ENCODE results near the gene XPR1. TPM values are rescaled to one million over a fixed set of nuclear protein-coding genes. Genes with fewer than 3 reads are reported as not detected.
"Not testable (repeated sequence)": the region's sequence is repeated elsewhere in the genome, so short reads cannot be mapped to it uniquely, and the experiment has no call there.

XPR1 gene
- total RNA-seq, 1 donor from 2014 or later: 35.2 TPM

- no peak overlapping the region for H3K27ac Mint-ChIP-seq (ENCODE audit: unreplicated experiment)
- H2AFZ ChIP-seq (ENCODE audit: low read depth, low read length): no peak overlapping the region
- DNase-seq (ENCODE audit: low read depth) (no peak), FAIRE-seq (no peak)
- H3K27me3 Mint-ChIP-seq (ENCODE audit: low read depth, unreplicated experiment): no peaks in the 10 kb centered on the region
- no peaks in the 10 kb centered on the region for H3K4me1 ChIP-seq (ENCODE audit: insufficient read depth, low read length)
- no peaks in the 10 kb centered on the region for H3K9me3 ChIP-seq (ENCODE audit: insufficient read depth, low read depth, low read length)
- H3K4me1 Mint-ChIP-seq (ENCODE audit: low read depth, unreplicated experiment): peaks cover 4% of the 10 kb centered on the region
- H3K27me3 ChIP-seq (ENCODE audit: insufficient read depth, low read length): no peaks in the 10 kb centered on the region
- H3K9ac ChIP-seq (ENCODE audit: low read length): no peak overlapping the region
- no peaks in the 10 kb centered on the region for H3K9me3 Mint-ChIP-seq (ENCODE audit: unreplicated experiment)
- no peak overlapping the region for H3K27ac ChIP-seq (ENCODE audit: low read depth, low read length)
- no peak overlapping the region for H3K4me3 ChIP-seq (ENCODE audit: insufficient read depth, low read depth, low read length)
- H3K36me3 ChIP-seq (ENCODE audit: insufficient read depth, low read length): no peaks in the 10 kb centered on the region
- TF ChIP-seq, protein P1, sequence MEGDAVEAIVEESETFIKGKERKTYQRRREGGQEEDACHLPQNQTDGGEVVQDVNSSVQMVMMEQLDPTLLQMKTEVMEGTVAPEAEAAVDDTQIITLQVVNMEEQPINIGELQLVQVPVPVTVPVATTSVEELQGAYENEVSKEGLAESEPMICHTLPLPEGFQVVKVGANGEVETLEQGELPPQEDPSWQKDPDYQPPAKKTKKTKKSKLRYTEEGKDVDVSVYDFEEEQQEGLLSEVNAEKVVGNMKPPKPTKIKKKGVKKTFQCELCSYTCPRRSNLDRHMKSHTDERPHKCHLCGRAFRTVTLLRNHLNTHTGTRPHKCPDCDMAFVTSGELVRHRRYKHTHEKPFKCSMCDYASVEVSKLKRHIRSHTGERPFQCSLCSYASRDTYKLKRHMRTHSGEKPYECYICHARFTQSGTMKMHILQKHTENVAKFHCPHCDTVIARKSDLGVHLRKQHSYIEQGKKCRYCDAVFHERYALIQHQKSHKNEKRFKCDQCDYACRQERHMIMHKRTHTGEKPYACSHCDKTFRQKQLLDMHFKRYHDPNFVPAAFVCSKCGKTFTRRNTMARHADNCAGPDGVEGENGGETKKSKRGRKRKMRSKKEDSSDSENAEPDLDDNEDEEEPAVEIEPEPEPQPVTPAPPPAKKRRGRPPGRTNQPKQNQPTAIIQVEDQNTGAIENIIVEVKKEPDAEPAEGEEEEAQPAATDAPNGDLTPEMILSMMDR (IDR thresholded peaks at IDR 0.05; ENCODE audit: insufficient read depth, low read depth, low read length): no peak
- TF ChIP-seq EZH2 (IDR thresholded peaks at IDR 0.05; ENCODE audit: insufficient read depth, low read length): no peak
- no peak overlapping the region for H3K4me2 ChIP-seq (ENCODE audit: low read length)
- H3K4me3 Mint-ChIP-seq (ENCODE audit: unreplicated experiment): no peak overlapping the region
- H4K20me1 ChIP-seq (ENCODE audit: insufficient read depth, low read length): peaks cover 24% of the 10 kb centered on the region
- peaks cover 12% of the 10 kb centered on the region for H3K79me2 ChIP-seq (ENCODE audit: insufficient read depth, low read length)
- no peaks in the 10 kb centered on the region for H3K36me3 Mint-ChIP-seq (ENCODE audit: low read depth, unreplicated experiment)
These were observed 12.8 kb downstream of the XPR1 start for GRCh38 chr1:180644526-180645192.

GRCh38 chr1:180645261-180645660 lies 13.4 kb downstream of the XPR1 start:
- not testable (repeated sequence) for H3K4me3 ChIP-seq (ENCODE audit: insufficient read depth, low read depth, low read length); H3K4me1 ChIP-seq (ENCODE audit: insufficient read depth, low read length); H3K36me3 Mint-ChIP-seq (ENCODE audit: low read depth, unreplicated experiment); FAIRE-seq; H3K27me3 Mint-ChIP-seq (ENCODE audit: low read depth, unreplicated experiment); H2AFZ ChIP-seq (ENCODE audit: low read depth, low read length); H3K9me3 Mint-ChIP-seq (ENCODE audit: unreplicated experiment); H3K4me2 ChIP-seq (ENCODE audit: low read length); H3K79me2 ChIP-seq (ENCODE audit: insufficient read depth, low read length); H3K27ac ChIP-seq (ENCODE audit: low read depth, low read length); H3K36me3 ChIP-seq (ENCODE audit: insufficient read depth, low read length); H3K9me3 ChIP-seq (ENCODE audit: insufficient read depth, low read depth, low read length); H3K9ac ChIP-seq (ENCODE audit: low read length); H3K4me3 Mint-ChIP-seq (ENCODE audit: unreplicated experiment); H3K27ac Mint-ChIP-seq (ENCODE audit: unreplicated experiment); H3K4me1 Mint-ChIP-seq (ENCODE audit: low read depth, unreplicated experiment); DNase-seq (ENCODE audit: low read depth); H3K27me3 ChIP-seq (ENCODE audit: insufficient read depth, low read length)
- peaks cover 19% of the 10 kb centered on the region for H4K20me1 ChIP-seq (ENCODE audit: insufficient read depth, low read length)

- TF ChIP-seq, protein P1 (IDR thresholded peaks at IDR 0.05; ENCODE audit: insufficient read depth, low read depth, low read length): no peak
- TF ChIP-seq EZH2 (IDR thresholded peaks at IDR 0.05; ENCODE audit: insufficient read depth, low read length): no peak
- Histone ChIP-seq H3K4me2 (ENCODE audit: low read length) (no peak overlapping the region), H3K27ac (ENCODE audit: low read depth, low read length) (no peak overlapping the region), H3K9me3 (ENCODE audit: insufficient read depth, low read depth, low read length) (no peaks in the 10 kb centered on the region), H3K4me1 (ENCODE audit: insufficient read depth, low read length) (no peaks in the 10 kb centered on the region), H4K20me1 (ENCODE audit: insufficient read depth, low read length) (peaks cover 16% of the 10 kb centered on the region), H3K27me3 (ENCODE audit: insufficient read depth, low read length) (no peaks in the 10 kb centered on the region), H3K36me3 (ENCODE audit: insufficient read depth, low read length) (no peaks in the 10 kb centered on the region), H3K4me3 (ENCODE audit: insufficient read depth, low read depth, low read length) (no peak overlapping the region), H3K9ac (ENCODE audit: low read length) (no peak overlapping the region), H3K79me2 (ENCODE audit: insufficient read depth, low read length) (peaks cover 7% of the 10 kb centered on the region), H2AFZ (ENCODE audit: low read depth, low read length) (no peak overlapping the region)
- Mint-ChIP-seq H3K9me3 (ENCODE audit: unreplicated experiment) (no peaks in the 10 kb centered on the region), H3K36me3 (ENCODE audit: low read depth, unreplicated experiment) (no peaks in the 10 kb centered on the region), H3K27ac (ENCODE audit: unreplicated experiment) (no peak overlapping the region), H3K4me1 (ENCODE audit: low read depth, unreplicated experiment) (no peaks in the 10 kb centered on the region), H3K4me3 (ENCODE audit: unreplicated experiment) (no peak overlapping the region), H3K27me3 (ENCODE audit: low read depth, unreplicated experiment) (no peaks in the 10 kb centered on the region)
- FAIRE-seq (no peak), DNase-seq (ENCODE audit: low read depth) (no peak)
These were observed 14.3 kb downstream of the XPR1 start for GRCh38 chr1:180646093-180646492.
